Rectal smooth muscle tissue (tissue), 1 donor: ENCODE measurements around the gene SLCO2A1.
A peak's percentile ranks its signal among the peaks of the same experiment; 100 is the strongest.
"Not testable (repeated sequence)": the region's sequence is repeated elsewhere in the genome, so short reads cannot be mapped to it uniquely, and the experiment has no call there.

Experiments
- H3K27ac ChIP-seq: one replicate; pipeline ENCODE4 v1.7.0; 2013; ENCODE audit warnings: low read depth, low read length, inconsistent platforms
- H3K27me3 ChIP-seq: one replicate; pipeline ENCODE4 v1.7.0; 2013; ENCODE audit warnings: low read length; ENCODE audit not compliant: control insufficient read depth, insufficient read depth
- H3K36me3 ChIP-seq: one replicate; pipeline ENCODE4 v1.7.0; 2013; ENCODE audit warnings: low read length; ENCODE audit not compliant: control insufficient read depth, insufficient read depth
- H3K4me1 ChIP-seq: one replicate; pipeline ENCODE4 v1.7.0; 2013; ENCODE audit warnings: low read length; ENCODE audit not compliant: control insufficient read depth, insufficient read depth
- H3K4me3 ChIP-seq: one replicate; pipeline ENCODE4 v1.7.0; 2013; ENCODE audit warnings: low read length
- H3K9ac ChIP-seq: one replicate; pipeline ENCODE4 v1.7.0; 2013; ENCODE audit warnings: low read length

SLCO2A1 gene

GRCh38 chr3:134029734-134030378 is at the start of gene SLCO2A1:
TSS of gene SLCO2A1 (minus strand) at chr3:134029925. CDS start at chr3:134029802, 123 bp downstream.
- peak within 1 kb of the TSS; percentile 65 for H3K4me3 ChIP-seq

GRCh38 chr3:134079111-134079547 is 49.4 kb upstream of the SLCO2A1 start:
- Histone ChIP-seq H3K27me3 (no peaks in the 10 kb centered on the region), H3K27ac (no peak overlapping the region), H3K4me1 (no peaks in the 10 kb centered on the region), H3K4me3 (no peak overlapping the region), H3K9ac (no peak overlapping the region), H3K36me3 (no peaks in the 10 kb centered on the region)

More at GRCh38 chr3:134029734-134030378, at the start of gene SLCO2A1:
- Histone ChIP-seq H3K4me1 (no peaks in the 10 kb centered on the region), H3K36me3 (no peaks in the 10 kb centered on the region), H3K9ac (no peak within 1 kb of the TSS), H3K27me3 (peaks cover 9% of the 10 kb centered on the region), H3K27ac (no peak within 1 kb of the TSS)

- no peak overlapping the region for H3K4me3 ChIP-seq
- H3K27me3 ChIP-seq: no peaks in the 10 kb centered on the region
- no peak overlapping the region for H3K9ac ChIP-seq
- H3K4me1 ChIP-seq: no peaks in the 10 kb centered on the region
- H3K27ac ChIP-seq: no peak overlapping the region
- H3K36me3 ChIP-seq: no peaks in the 10 kb centered on the region
Observed at GRCh38 chr3:134078169-134078831, 48.6 kb upstream of the SLCO2A1 start.

- no peaks in the 10 kb centered on the region for H3K36me3 ChIP-seq
- no peak overlapping the region for H3K4me3 ChIP-seq
- no peaks in the 10 kb centered on the region for H3K4me1 ChIP-seq
- no peaks in the 10 kb centered on the region for H3K27me3 ChIP-seq
- H3K9ac ChIP-seq: no peak overlapping the region
- H3K27ac ChIP-seq: no peak overlapping the region
Observed at GRCh38 chr3:134077649-134078161, 48.0 kb upstream of the SLCO2A1 start.

- no peaks in the 10 kb centered on the region for H3K4me1 ChIP-seq
- no peak overlapping the region for H3K9ac ChIP-seq
- H3K27me3 ChIP-seq: no peaks in the 10 kb centered on the region
- H3K36me3 ChIP-seq: no peaks in the 10 kb centered on the region
- no peak overlapping the region for H3K4me3 ChIP-seq
- H3K27ac ChIP-seq: no peak overlapping the region
Observed at GRCh38 chr3:134076851-134077250, 47.1 kb upstream of the SLCO2A1 start.

- Histone ChIP-seq H3K36me3 (no peaks in the 10 kb centered on the region), H3K27ac (no peak overlapping the region), H3K4me1 (no peaks in the 10 kb centered on the region), H3K4me3 (no peak overlapping the region), H3K27me3 (no peaks in the 10 kb centered on the region), H3K9ac (no peak overlapping the region)
Observed at GRCh38 chr3:134075846-134076245, 46.1 kb upstream of the SLCO2A1 start.

- H3K27ac ChIP-seq: no peak overlapping the region
- H3K4me1 ChIP-seq: no peaks in the 10 kb centered on the region
- H3K27me3 ChIP-seq: no peaks in the 10 kb centered on the region
- H3K9ac ChIP-seq: no peak overlapping the region
- no peaks in the 10 kb centered on the region for H3K36me3 ChIP-seq
- H3K4me3 ChIP-seq: no peak overlapping the region
Observed at GRCh38 chr3:134075568-134075825, 45.8 kb upstream of the SLCO2A1 start.

GRCh38 chr3:134074790-134075567 is 45.3 kb upstream of the SLCO2A1 start:
- H3K4me1 ChIP-seq: no peaks in the 10 kb centered on the region
- no peaks in the 10 kb centered on the region for H3K27me3 ChIP-seq
- no peak overlapping the region for H3K4me3 ChIP-seq
- no peak overlapping the region for H3K27ac ChIP-seq
- H3K36me3 ChIP-seq: no peaks in the 10 kb centered on the region
- no peak overlapping the region for H3K9ac ChIP-seq

GRCh38 chr3:134074001-134074789 is 44.5 kb upstream of the SLCO2A1 start:
- Histone ChIP-seq H3K4me3 (no peak overlapping the region), H3K4me1 (no peaks in the 10 kb centered on the region), H3K27ac (no peak overlapping the region), H3K9ac (no peak overlapping the region), H3K27me3 (no peaks in the 10 kb centered on the region), H3K36me3 (no peaks in the 10 kb centered on the region)

- no peaks in the 10 kb centered on the region for H3K36me3 ChIP-seq
- no peaks in the 10 kb centered on the region for H3K27me3 ChIP-seq
- no peak overlapping the region for H3K27ac ChIP-seq
- no peak overlapping the region for H3K4me3 ChIP-seq
- H3K9ac ChIP-seq: no peak overlapping the region
- no peaks in the 10 kb centered on the region for H3K4me1 ChIP-seq
Observed at GRCh38 chr3:134073583-134073945, 43.8 kb upstream of the SLCO2A1 start.

GRCh38 chr3:134072881-134073582 is 43.3 kb upstream of the SLCO2A1 start:
- no peaks in the 10 kb centered on the region for H3K36me3 ChIP-seq
- H3K4me3 ChIP-seq: no peak overlapping the region
- H3K27me3 ChIP-seq: no peaks in the 10 kb centered on the region
- no peak overlapping the region for H3K9ac ChIP-seq
- no peaks in the 10 kb centered on the region for H3K4me1 ChIP-seq
- H3K27ac ChIP-seq: no peak overlapping the region

- not testable (repeated sequence) for H3K9ac ChIP-seq, H3K36me3 ChIP-seq, H3K4me1 ChIP-seq, H3K4me3 ChIP-seq, H3K27ac ChIP-seq, H3K27me3 ChIP-seq
Observed at GRCh38 chr3:134070281-134070680, 40.6 kb upstream of the SLCO2A1 start.
